NCI-H2081 treated with DMSO at 0.1 percent for 48 hours (cell line): Measurements from ENCODE around the gene ACVRL1.

Source experiments
- DNase-seq: peaks from one replicate; lab custom pipeline; 2025; lab: John Stamatoyannopoulos, UW

ACVRL1 gene

GRCh38 chr12:51963477-51963876 lies 56.2 kb downstream of the ACVRL1 start:
- DNase-seq = no peak

GRCh38 chr12:51969643-51970042 lies 62.3 kb downstream of the ACVRL1 start:
- no peak for DNase-seq

- no peak for DNase-seq
Measured at GRCh38 chr12:51970904-51971646, 63.8 kb downstream of the ACVRL1 start.

- DNase-seq = no peak
Measured at GRCh38 chr12:51971679-51972421, 64.5 kb downstream of the ACVRL1 start.

- DNase-seq = no peak
Measured at GRCh38 chr12:51972422-51972812, 65.1 kb downstream of the ACVRL1 start.

GRCh38 chr12:51972849-51973273 lies 65.6 kb downstream of the ACVRL1 start:
- DNase-seq = no peak
